ENCODE results near the gene NTF3.
A peak's percentile ranks its signal among the peaks of the same experiment; 100 is the strongest.

Gene NTF3

DNA sequence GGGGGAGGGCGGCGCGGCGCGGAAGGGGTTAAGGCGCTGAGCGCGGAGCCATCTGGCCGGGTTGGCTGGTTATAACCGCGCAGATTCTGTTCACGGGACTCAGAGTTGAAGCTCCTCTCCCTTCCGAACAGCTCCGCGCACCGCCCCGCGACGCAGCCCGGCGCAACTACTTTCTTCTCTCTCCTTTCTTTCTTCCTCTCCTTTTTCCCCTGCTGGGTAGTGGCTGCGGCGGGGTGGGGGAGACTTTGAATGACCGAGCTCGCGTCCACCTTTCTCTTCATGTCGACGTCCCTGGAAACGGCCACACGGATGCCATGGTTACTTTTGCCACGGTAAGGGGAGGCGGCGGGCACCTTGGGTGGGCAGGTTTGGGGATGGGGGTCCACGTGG lies at the start of gene NTF3:
Gene NTF3, plus strand, starts transcription at position 98 of the 390 bp plus-strand sequence. Its CDS starts 217 bp downstream, at position 315.
- Mint-ChIP-seq H3K9me3 (no peaks in the 10 kb centered on the region), H3K4me1 (peaks cover 8 to 33% of the 10 kb centered on the region in 2 donors), H3K27me3 (peaks cover 16 to 46% of the 10 kb centered on the region in 2 donors), H3K27ac (peak within 1 kb of the TSS; percentile 68), H3K36me3 (no peaks in the 10 kb centered on the region), H3K4me3 (peak within 1 kb of the TSS; percentile 68 to 76)
- ATAC-seq (replicated peaks) (no peak), DNase-seq (no peak)

DNA sequence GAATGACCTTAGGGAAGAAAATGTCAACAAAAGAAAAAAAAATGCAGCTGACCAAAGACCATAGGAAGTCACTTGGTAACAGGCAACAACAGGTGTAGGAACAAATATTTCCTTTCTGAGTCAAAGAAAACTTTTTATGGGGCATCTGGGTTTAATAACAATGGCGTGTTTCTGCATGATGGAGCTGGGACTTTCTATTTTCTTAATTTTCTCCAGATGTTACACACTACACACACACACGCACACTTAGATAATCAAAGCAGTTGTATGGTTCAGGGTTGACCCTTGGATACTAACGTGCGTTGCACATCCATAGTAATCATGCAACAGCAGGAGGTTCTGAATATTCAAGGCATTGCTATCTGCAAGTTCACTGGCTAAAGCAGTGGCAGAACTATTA lies 47.9 kb upstream of the NTF3 start:
- Mint-ChIP-seq H3K4me1 (peaks cover 2 to 5% of the 10 kb centered on the region in 2 donors), H3K36me3 (no peaks in the 10 kb centered on the region), H3K9me3 (no peaks in the 10 kb centered on the region), H3K27ac (no peak overlapping the region), H3K4me3 (no peak overlapping the region), H3K27me3 (peaks cover 5 to 18% of the 10 kb centered on the region in 2 donors)
- DNase-seq = no peak
- no peak for ATAC-seq (replicated peaks)

DNA sequence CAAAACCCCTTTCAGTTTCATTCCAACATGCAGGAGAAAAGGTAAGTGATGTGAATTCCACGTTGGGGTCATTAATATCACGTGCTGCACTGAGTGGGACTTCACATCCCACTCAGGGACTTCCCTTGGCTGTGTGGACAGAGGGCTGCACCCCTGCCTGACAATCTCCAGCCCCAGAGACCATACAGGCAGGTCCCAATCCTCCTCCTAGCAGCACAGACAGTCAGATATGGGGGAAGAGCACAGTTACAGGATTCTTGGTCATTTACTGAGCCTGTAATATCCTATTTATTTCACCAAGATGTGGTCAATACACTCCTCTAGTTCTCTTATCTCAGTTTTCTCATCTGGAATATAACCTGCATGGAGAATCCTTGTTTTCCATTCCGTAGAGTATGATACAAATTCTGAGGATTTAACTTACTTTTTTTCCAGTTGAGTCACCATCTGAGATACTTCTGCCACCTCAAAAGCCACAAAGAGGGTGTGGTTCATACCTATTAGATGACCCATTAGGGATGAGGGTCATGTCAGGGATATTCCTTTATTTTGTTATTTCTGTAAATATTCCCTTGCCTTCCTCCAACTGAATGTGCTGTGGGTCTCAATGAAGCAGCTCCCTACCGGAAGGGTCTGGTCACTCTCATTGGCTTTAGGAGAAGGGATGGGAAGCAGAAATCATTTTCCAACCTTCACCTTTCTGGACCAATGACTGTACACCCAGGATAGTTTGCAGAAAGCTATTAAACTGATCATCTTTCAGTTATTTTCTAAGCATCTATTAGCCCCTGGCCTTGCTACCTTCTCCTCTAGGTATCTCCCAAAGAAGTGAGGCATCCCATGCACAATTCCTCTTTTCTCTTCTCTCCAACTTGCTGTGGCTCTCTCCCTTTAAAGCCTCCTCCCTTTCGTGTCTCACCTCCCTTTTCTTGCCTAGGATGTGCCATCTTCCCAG lies 43.0 kb upstream of the NTF3 start:
- Mint-ChIP-seq H3K4me1 (no peaks in the 10 kb centered on the region), H3K4me3 (no peak overlapping the region), H3K36me3 (no peaks in the 10 kb centered on the region), H3K27me3 (peaks cover 5 to 15% of the 10 kb centered on the region in 2 donors), H3K27ac (no peak overlapping the region), H3K9me3 (no peaks in the 10 kb centered on the region)
- ATAC-seq (replicated peaks) = no peak
- DNase-seq = no peak

DNA sequence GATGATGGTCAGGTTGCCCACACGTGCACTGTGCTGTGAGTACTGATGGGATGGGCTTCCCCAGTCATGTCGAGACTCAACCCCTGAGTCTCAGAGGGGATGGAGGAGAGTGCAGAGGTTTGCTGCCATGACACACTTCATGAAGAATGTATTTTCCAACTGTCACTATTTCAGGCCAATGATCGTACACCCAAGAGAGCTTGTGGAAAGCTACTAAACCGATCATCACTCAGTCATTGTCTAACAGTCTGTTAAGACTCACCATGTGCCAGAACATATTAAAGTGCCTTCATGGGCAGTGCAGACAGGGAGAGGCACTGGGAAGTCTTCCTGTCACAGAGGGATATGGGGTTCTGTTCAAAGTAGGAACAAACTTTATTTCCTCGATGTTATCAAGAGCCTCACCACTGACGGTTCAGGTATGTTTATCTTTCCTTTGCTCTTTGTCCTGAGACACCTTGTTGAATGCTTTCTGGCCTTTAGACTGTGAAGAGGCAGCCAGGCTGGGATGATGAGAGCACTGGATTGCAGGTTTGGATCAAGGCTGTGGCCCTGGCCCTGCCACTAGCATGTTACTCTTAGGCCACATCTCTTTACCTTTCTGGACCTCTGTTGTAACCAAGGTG lies 41.6 kb upstream of the NTF3 start:
- no peak overlapping the region for H3K27ac Mint-ChIP-seq

DNA sequence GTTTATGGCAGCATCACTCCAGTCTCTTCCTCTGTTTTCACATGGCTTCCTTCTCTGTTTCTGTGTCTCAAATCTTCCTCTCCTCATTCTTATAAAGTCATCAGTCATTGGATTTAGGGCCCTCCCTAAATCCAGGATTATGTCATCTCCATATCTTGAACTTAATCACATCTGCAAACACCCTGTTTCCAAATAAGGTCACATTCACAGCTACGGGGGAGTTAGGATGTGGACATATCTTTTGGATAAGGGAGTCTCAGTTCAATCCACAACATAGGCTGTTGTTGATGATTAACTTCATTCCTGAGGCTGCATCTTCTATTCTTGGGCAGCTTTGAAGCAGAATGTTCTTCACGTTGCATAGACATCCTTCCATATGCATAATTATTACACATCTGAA lies 40.3 kb upstream of the NTF3 start:
- no peaks in the 10 kb centered on the region for H3K4me1 Mint-ChIP-seq
- no peaks in the 10 kb centered on the region for H3K36me3 Mint-ChIP-seq

More for the DNA sequence above, 41.6 kb upstream of the NTF3 start:
- no peak for DNase-seq
- H3K36me3 Mint-ChIP-seq = no peaks in the 10 kb centered on the region
- H3K4me1 Mint-ChIP-seq = no peaks in the 10 kb centered on the region
- peaks cover 10 to 22% of the 10 kb centered on the region in 2 donors for H3K27me3 Mint-ChIP-seq
- no peak overlapping the region for H3K4me3 Mint-ChIP-seq
- no peaks in the 10 kb centered on the region for H3K9me3 Mint-ChIP-seq
- ATAC-seq (replicated peaks) = no peak

DNA sequence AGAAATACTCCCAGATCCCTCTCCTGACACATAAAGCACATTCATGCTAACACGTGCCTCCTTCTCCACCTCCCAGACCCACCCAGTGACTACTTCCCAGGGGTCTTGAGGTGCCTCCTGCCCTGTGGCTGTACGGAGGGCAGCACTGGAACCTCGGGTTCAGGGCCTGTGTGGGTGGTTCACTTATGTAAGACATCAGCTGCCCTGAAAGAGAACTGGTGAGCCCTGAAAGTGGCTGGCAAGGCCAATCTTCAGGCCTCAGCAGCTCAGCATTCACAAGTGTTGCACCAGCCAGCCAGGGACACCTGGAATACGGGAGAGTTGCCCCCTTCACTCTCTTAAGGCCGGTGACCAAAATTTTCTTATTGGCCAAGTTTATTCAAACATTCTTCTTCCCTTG lies 38.9 kb upstream of the NTF3 start:
- Mint-ChIP-seq H3K4me1 (no peaks in the 10 kb centered on the region), H3K9me3 (no peaks in the 10 kb centered on the region), H3K36me3 (no peaks in the 10 kb centered on the region), H3K27ac (no peak overlapping the region), H3K4me3 (no peak overlapping the region), H3K27me3 (peaks cover 13 to 22% of the 10 kb centered on the region in 2 donors)
- DNase-seq = no peak
- ATAC-seq (replicated peaks) = no peak

More for the DNA sequence above, 40.3 kb upstream of the NTF3 start:
- ATAC-seq (replicated peaks) (no peak), DNase-seq (no peak)
- no peaks in the 10 kb centered on the region for H3K9me3 Mint-ChIP-seq
- peaks cover 13 to 28% of the 10 kb centered on the region in 2 donors for H3K27me3 Mint-ChIP-seq
- no peak overlapping the region for H3K4me3 Mint-ChIP-seq
- no peak overlapping the region for H3K27ac Mint-ChIP-seq

DNA sequence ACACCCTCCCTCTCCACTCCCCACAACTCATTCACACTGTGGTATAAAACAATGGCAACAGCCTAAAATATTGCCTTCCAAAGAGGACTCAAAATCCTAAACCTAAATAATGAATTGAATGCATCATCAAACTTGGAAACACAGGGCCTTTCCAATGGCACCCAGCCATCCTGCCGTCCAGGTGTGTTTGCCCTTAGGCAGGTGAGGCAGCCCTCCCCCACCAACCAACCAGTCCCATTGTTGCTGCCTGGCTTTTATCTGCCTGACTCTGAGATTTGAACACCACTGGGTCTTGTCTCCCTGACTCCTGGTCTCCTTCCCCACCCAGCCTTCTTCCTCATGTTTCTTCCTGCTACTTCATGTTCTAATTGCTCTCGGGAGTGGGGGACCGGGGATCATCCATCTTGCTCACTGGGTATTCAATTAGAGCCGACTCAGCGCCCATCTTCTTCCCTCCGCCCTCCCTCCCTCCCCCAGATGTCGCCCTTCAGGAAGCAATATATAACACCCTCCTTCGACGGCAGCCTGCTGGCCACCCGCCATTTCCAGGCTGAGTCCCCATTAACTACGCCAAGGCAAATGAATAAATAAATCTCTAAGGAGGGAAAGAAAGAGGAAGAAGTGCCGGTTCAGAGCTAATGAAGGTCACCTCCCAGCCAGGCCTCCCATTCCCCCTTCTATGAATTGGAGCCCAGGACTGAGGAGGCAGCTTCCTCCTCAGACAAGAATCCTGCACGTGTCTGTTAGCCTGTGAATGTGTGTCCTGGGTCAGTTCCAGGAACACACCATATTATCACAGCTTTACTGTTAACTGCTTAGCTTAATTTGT lies 36.3 kb upstream of the NTF3 start:
- ATAC-seq (replicated peaks) (no peak), DNase-seq (no peak)
- Mint-ChIP-seq H3K4me3 (no peak overlapping the region), H3K36me3 (no peaks in the 10 kb centered on the region), H3K9me3 (no peaks in the 10 kb centered on the region), H3K27me3 (peaks cover 13 to 22% of the 10 kb centered on the region in 2 donors), H3K4me1 (no peaks in the 10 kb centered on the region), H3K27ac (no peak overlapping the region)

DNA sequence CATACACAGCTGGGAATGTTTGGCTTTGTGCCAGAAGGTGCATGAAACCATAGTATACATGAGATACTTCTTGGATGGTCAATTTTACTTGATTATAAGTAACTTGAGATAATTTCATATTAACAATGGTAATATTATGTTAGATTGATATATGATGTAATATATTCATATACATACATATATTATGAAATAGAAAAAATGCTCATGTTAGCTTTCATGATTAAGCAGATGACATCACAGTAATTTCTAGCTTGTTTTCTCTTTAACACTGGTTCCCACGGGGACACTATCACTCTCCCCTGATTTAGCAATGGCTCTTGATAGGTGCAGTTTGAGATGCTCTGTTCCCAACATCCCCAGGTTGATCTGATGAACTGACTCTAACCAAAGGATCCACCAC lies 35.4 kb upstream of the NTF3 start:
- peaks cover 11 to 22% of the 10 kb centered on the region in 2 donors for H3K27me3 Mint-ChIP-seq
- ATAC-seq (replicated peaks) (no peak), DNase-seq (no peak)
- no peak overlapping the region for H3K4me3 Mint-ChIP-seq
- no peak overlapping the region for H3K27ac Mint-ChIP-seq
- H3K9me3 Mint-ChIP-seq = no peaks in the 10 kb centered on the region
- H3K36me3 Mint-ChIP-seq = no peaks in the 10 kb centered on the region
- no peaks in the 10 kb centered on the region for H3K4me1 Mint-ChIP-seq

DNA sequence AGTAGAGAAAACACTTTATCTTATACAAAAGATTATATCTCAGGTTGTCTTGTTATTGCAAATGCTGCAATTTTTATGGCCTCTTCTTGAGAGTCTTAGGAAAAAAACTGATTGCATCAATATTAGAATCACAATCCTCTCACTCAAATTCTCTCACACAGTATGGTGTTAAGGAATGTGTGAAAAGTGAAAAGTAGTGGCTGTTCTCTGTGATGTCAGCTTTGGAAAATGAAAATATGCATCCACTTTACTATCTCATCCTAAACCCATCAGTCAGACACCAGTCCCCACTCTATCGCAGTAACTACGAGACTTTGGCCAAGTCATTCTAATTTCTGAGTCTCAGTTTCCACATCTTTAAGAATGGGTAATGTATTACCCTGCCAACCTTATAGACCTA lies 32.6 kb upstream of the NTF3 start:
- DNase-seq (no peak), ATAC-seq (replicated peaks) (no peak)
- Mint-ChIP-seq H3K27ac (no peak overlapping the region), H3K9me3 (no peaks in the 10 kb centered on the region), H3K27me3 (peaks cover 8 to 23% of the 10 kb centered on the region in 2 donors), H3K4me1 (peaks cover 0 to 1% of the 10 kb centered on the region in 2 donors), H3K4me3 (no peak overlapping the region), H3K36me3 (no peaks in the 10 kb centered on the region)

DNA sequence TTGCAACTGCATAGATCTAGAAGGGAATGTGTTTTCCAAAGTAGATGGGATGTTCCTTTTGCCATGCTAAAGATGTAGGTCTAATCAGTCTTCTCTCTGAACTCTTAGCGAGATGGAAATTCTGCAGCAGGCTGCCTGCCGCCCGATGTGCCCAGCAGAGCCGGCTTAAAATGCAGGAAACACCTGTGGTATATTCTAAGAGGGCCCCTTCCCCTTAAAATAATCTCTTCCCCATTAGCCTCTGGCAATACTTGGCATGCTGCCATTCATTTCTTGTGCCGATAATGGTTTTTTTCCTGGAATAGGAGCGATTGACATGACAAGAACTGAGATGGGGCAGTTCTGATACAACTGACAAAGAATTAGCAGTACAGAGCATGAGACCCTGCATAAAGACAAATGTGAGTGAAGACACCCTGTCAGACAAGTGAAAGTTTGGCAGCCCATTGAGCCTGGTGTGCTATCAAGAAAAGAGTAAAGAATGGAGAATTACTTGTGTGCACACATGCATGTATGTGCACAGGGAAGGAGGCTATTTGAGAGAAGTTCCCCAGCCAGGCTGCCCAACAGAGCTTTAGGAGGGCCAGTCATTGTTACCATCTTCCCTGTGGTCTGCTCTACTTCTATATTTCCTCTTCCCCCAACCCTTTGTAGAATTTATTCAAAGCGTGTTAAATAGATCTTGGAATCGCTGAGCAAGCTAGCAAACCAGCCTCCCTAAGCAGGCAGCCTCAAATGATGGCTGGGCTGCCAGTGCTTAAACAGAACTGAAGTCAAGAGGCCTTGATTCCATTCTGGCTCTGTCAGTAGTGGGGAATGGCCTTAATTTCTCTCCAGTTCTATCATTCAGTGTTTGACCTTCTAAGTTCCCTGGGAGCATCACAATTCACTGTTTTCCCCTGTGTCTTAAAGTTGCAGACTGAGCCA lies 29.6 kb upstream of the NTF3 start:
- Mint-ChIP-seq H3K27me3 (peaks cover 7 to 19% of the 10 kb centered on the region in 2 donors), H3K9me3 (no peaks in the 10 kb centered on the region), H3K27ac (no peak overlapping the region), H3K4me3 (no peak overlapping the region), H3K36me3 (no peaks in the 10 kb centered on the region), H3K4me1 (peaks cover 0 to 1% of the 10 kb centered on the region in 2 donors)
- ATAC-seq (replicated peaks) = no peak
- no peak for DNase-seq

DNA sequence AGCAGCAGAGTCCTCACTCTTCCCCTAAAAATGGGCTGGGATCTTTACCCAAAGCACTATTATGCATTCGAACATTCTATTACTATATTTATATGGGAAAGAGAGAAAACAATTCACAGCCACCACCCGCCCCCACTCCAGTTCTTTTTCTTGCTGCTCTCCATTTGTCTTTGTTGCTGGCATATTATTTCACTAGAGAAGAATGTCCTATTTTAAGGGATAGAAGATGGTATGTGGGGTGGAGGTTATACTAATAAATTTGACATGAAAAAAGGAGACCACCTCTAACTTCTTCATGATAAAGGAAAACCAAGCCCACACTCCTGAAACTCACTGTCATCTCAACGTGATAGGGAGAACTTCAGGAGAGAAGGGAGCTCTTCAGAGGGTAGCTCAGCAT lies 28.5 kb upstream of the NTF3 start:
- H3K27ac Mint-ChIP-seq = no peak overlapping the region
- H3K4me1 Mint-ChIP-seq = peaks cover 0 to 1% of the 10 kb centered on the region in 2 donors
- ATAC-seq (replicated peaks) (no peak), DNase-seq (no peak)
- H3K27me3 Mint-ChIP-seq = peaks cover 7 to 19% of the 10 kb centered on the region in 2 donors
- no peaks in the 10 kb centered on the region for H3K36me3 Mint-ChIP-seq
- no peaks in the 10 kb centered on the region for H3K9me3 Mint-ChIP-seq
- H3K4me3 Mint-ChIP-seq = no peak overlapping the region

DNA sequence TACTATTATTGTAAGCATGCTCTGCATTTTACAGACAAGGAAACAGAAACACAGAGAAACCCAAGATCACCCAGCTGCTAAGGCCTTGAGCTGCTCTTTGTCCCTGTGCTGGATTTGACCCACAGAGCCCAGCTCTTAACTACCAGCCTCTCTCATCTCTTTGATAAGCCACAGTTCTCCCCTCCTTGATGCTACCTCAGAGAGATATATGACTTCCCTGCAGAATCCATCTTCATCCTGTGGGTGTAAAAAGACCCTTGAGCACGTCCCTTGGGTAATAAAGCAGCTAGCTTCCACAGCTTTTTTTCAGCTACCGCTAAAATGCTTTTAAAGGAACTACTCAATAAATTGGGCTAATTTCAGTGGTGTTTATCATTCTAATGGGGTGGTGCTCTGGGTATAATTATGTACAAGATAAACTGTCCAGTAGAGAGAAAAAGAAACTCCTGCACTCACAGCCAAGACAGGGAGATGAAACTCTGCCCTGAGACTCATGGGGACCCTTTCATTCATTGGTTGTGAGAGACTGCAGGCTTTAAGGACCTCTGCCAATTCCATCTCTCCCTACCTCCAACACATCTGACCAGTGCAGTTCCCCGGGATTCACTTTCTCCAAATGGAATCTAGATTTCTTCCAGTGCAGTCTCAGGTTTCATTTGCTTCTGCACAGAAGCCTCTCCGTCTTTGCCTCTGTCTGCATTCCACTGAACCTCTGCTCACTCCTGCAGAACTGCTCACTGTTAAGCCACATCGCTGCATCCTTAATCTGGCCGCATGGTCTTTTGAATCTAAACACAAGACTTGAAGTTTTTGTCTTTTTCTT lies 24.7 kb upstream of the NTF3 start:
- peaks cover 15 to 29% of the 10 kb centered on the region in 2 donors for H3K27me3 Mint-ChIP-seq
- H3K4me3 Mint-ChIP-seq = no peak overlapping the region
- DNase-seq (no peak), ATAC-seq (replicated peaks) (no peak)
- H3K9me3 Mint-ChIP-seq = peaks cover 0 to 5% of the 10 kb centered on the region in 2 donors
- no peaks in the 10 kb centered on the region for H3K4me1 Mint-ChIP-seq
- no peaks in the 10 kb centered on the region for H3K36me3 Mint-ChIP-seq
- H3K27ac Mint-ChIP-seq = no peak overlapping the region

DNA sequence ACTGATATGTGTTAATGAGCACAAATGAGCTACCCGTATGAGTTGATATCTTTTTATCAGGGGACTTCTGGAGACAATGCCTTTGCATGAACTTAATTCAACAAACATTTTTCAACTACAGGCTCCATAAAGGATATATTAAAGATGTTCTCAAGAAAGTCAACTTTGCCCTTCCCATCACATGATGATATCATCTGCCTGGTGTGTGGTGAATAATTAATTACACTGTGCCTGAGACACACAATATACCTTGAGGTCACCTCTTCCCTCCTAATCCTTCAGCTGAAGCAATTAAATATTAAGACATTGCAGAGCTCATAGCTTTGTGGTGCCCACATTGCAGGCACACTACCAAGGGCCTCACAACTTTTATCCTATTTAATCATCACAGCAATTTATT lies 22.3 kb upstream of the NTF3 start:
- Mint-ChIP-seq H3K4me3 (no peak overlapping the region), H3K4me1 (no peaks in the 10 kb centered on the region), H3K27me3 (peaks cover 16 to 22% of the 10 kb centered on the region in 2 donors), H3K27ac (no peak overlapping the region), H3K36me3 (no peaks in the 10 kb centered on the region), H3K9me3 (peaks cover 2 to 6% of the 10 kb centered on the region in 2 donors)
- ATAC-seq (replicated peaks) (no peak), DNase-seq (no peak)

All from stimulated activated naive B cell treated with anti-CD40 and anti-IgM and Interleukin-4, amounts not matched to agents 10 μg/mL and 1 μg/mL and 100 μg/mL, for 72 hours (primary cell).